DOHH2 (cell line): ENCODE measurements around the gene ULBP1.
"Not testable (repeated sequence)": the region's sequence is repeated elsewhere in the genome, so short reads cannot be mapped to it uniquely, and the experiment has no call there.

ENCODE experiments used
- H3F3A ChIP-seq: fragments of 200-600 bp; sonication (generic), shearing (Covaris generic); 2 replicates; pipeline ENCODE4 v1.6.0; 2016; ENCODE audit warnings: antibody characterized with exemption, mild to moderate bottlenecking; ENCODE audit not compliant: control insufficient read depth, insufficient read depth
- H3K27ac ChIP-seq: fragments of 200-600 bp; sonication (generic); 2 replicates; pipeline ENCODE4 v1.5.1; 2014; ENCODE audit warnings: low read depth, mild to moderate bottlenecking, low read length, moderate library complexity
- H3K27me3 ChIP-seq: fragments of 200-600 bp; sonication (generic); 2 replicates; pipeline ENCODE4 v1.6.1; 2014; ENCODE audit warnings: mild to moderate bottlenecking, low read length, mixed read lengths; ENCODE audit not compliant: control insufficient read depth
- H3K36me3 ChIP-seq: fragments of 200-600 bp; sonication (generic); 2 replicates; pipeline ENCODE4 v1.6.1; 2014; ENCODE audit warnings: mild to moderate bottlenecking, low read length, moderate library complexity, mixed read lengths; ENCODE audit not compliant: control insufficient read depth
- H3K4me1 ChIP-seq: fragments of 200-600 bp; sonication (generic); 2 replicates; pipeline ENCODE4 v1.6.1; 2014; ENCODE audit warnings: mild to moderate bottlenecking, low read length, mixed read lengths; ENCODE audit not compliant: control insufficient read depth
- H3K4me2 ChIP-seq: fragments of 200-600 bp; sonication (generic); 2 replicates; pipeline ENCODE4 v1.6.0; 2014; ENCODE audit warnings: mild to moderate bottlenecking, low read length, moderate library complexity
- H3K4me3 ChIP-seq: fragments of 200-600 bp; sonication (generic); 2 replicates; pipeline ENCODE4 v1.5.1; 2014; ENCODE audit warnings: mild to moderate bottlenecking, low read length, mixed read lengths
- H3K79me2 ChIP-seq: fragments of 200-600 bp; sonication (generic); 2 replicates; pipeline ENCODE4 v1.6.1; 2014; ENCODE audit warnings: mild to moderate bottlenecking, low read length, mixed read lengths; ENCODE audit not compliant: control insufficient read depth
- H3K9me2 ChIP-seq: fragments of 200-600 bp; sonication (generic); replicated peaks from 2 replicates; pipeline ENCODE4 v1.6.1; 2014; ENCODE audit warnings: mild to moderate bottlenecking, low read length, mixed read lengths; ENCODE audit not compliant: control insufficient read depth
- H3K9me3 ChIP-seq: fragments of 200-600 bp; sonication (generic); 2 replicates; pipeline ENCODE4 v1.6.1; 2014; ENCODE audit warnings: antibody characterized with exemption, low read length, mixed read lengths; ENCODE audit not compliant: control insufficient read depth, insufficient read depth
- H4K20me1 ChIP-seq: fragments of 200-600 bp; sonication (generic); 2 replicates; pipeline ENCODE4 v1.6.0; 2014; ENCODE audit warnings: low read depth, mild to moderate bottlenecking, antibody characterized with exemption, low read length, moderate library complexity; ENCODE audit not compliant: control insufficient read depth, insufficient read depth
- EZH2phosphoT487 ChIP-seq: fragments of 200-600 bp; sonication (generic); IDR thresholded peaks from 2 replicates; pipeline ENCODE4 v1.6.1; 2017; ENCODE audit warnings: borderline replicate concordance, mild to moderate bottlenecking, antibody characterized with exemption, low read length, moderate library complexity, mixed read lengths
- TF ChIP-seq, protein P1 (sequence below): fragments of 200-600 bp; sonication (generic); IDR thresholded peaks from one replicate; pipeline ENCODE4 v1.5.1; 2014; ENCODE audit warnings: antibody characterized with exemption, mild to moderate bottlenecking, low read depth, low read length; ENCODE audit not compliant: poor library complexity, severe bottlenecking

ULBP1 gene

DNA sequence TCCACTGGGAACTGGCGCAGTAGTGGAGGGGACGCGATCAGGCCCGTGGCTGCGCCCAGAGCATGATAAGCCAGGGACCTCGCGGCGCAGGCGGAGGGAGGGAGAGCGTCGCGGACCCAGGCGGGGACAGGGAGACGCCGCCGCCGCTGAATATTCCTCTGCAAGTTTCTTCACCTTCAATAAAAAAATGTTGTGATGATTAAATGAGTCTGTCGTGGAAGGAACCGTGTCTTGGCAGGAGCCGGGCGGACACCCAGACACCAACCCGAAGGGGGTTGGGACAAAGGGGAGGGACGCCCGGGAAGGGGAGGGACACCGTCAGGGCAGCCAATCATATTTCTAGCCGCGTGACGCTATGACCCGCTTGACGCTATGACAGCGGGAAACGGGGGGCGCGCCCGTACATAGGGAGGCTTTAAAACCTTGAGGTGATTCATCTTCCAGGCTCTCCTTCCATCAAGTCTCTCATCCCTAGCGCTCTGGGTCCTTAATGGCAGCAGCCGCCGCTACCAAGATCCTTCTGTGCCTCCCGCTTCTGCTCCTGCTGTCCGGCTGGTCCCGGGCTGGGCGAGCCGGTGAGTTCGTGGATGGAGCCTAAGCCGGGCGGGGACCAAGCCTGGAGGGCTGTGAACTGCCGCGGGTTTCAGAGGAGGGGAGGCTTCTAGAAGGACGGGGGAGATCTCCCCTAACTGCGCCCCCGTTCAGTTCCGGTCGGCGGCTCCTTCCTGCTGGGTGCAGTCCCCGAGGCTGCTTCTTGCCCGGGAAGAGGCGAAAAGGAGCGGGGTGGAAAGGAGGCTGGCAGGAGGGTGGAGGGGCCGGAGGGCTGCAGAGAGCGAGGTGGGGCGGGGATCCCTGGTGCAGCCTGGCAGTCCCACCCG, 21.9 kb upstream of the ULBP1 start, which contains the start of gene ULBP2:
Gene ULBP2, plus strand, starts transcription at position 432 of the 878 bp plus-strand sequence. Its CDS starts 59 bp downstream, at position 491.
- Histone ChIP-seq H3K9me3 (no peaks in the 10 kb centered on the region), H3K4me1 (peaks cover 17% of the 10 kb centered on the region), H3K4me2 (peak within 1 kb of the TSS; percentile 96), H3K9me2 (no peaks in the 10 kb centered on the region), H3K79me2 (no peaks in the 10 kb centered on the region), H3F3A (no peaks in the 10 kb centered on the region), H3K36me3 (no peaks in the 10 kb centered on the region), H4K20me1 (no peaks in the 10 kb centered on the region), H3K27me3 (peaks cover 43% of the 10 kb centered on the region), H3K4me3 (peak within 1 kb of the TSS; percentile 86), H3K27ac (no peak within 1 kb of the TSS)
- TF ChIP-seq EZH2phosphoT487 = no peak
- TF ChIP-seq, protein P1, sequence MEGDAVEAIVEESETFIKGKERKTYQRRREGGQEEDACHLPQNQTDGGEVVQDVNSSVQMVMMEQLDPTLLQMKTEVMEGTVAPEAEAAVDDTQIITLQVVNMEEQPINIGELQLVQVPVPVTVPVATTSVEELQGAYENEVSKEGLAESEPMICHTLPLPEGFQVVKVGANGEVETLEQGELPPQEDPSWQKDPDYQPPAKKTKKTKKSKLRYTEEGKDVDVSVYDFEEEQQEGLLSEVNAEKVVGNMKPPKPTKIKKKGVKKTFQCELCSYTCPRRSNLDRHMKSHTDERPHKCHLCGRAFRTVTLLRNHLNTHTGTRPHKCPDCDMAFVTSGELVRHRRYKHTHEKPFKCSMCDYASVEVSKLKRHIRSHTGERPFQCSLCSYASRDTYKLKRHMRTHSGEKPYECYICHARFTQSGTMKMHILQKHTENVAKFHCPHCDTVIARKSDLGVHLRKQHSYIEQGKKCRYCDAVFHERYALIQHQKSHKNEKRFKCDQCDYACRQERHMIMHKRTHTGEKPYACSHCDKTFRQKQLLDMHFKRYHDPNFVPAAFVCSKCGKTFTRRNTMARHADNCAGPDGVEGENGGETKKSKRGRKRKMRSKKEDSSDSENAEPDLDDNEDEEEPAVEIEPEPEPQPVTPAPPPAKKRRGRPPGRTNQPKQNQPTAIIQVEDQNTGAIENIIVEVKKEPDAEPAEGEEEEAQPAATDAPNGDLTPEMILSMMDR = no peak

DNA sequence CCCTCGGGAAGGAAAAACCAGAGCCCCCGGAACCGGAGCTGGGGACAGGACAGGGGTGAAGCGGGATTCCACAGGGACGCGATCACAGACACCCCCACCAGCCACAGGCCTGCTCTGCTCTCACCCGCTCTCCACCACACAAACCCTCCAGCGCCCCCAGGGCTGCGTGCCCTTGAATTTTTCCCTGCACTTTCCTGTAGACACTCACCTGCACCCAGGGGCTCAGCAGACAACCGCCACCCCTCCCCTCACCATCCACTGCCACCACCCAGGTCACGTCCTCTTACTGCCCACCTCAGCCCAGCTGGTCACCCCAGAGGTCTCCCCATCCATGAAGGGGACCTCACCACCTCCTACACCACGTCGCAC, 21.3 kb upstream of the ULBP1 start:
- Histone ChIP-seq H3K27me3 (peaks cover 37% of the 10 kb centered on the region), H3K27ac (no peak overlapping the region), H3K4me3 (peak overlapping the region; percentile 86), H3K79me2 (no peaks in the 10 kb centered on the region), H3F3A (no peaks in the 10 kb centered on the region), H3K4me2 (peak overlapping the region; percentile 96), H3K9me3 (no peaks in the 10 kb centered on the region), H4K20me1 (no peaks in the 10 kb centered on the region), H3K9me2 (no peaks in the 10 kb centered on the region), H3K36me3 (no peaks in the 10 kb centered on the region), H3K4me1 (peaks cover 17% of the 10 kb centered on the region)
- TF ChIP-seq, protein P1 = no peak
- no peak for TF ChIP-seq EZH2phosphoT487

DNA sequence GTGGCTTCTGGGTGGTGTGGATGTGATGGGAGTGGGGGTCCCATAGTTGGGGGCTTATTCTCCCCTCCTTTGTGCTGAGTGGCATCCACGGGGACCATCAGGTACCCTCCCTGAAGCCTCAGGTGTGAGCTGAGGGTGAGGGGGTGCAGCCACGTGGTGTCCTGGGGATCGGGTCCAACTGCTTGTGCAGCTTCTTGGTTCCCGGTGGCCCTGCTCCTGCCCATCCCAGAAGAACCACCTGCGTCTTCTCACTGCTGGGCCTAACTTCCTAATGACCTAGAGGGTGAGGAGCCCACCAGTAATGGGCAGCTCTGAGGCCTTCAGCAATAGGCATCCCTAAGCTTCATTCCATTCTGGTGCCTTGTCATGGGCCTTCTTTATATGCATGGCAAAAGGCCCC, 20.4 kb upstream of the ULBP1 start:
- H3K4me2 ChIP-seq, H3K9me2 ChIP-seq: not testable (repeated sequence)

DNA sequence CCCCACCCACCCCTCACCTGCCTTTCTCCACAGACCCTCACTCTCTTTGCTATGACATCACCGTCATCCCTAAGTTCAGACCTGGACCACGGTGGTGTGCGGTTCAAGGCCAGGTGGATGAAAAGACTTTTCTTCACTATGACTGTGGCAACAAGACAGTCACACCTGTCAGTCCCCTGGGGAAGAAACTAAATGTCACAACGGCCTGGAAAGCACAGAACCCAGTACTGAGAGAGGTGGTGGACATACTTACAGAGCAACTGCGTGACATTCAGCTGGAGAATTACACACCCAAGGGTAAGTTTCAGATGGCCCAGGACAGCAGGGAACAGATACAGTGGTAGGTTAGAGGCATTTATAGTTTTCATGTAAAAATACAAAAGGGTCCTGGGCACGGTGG, 18.5 kb upstream of the ULBP1 start:
- not testable (repeated sequence) for H3K36me3 ChIP-seq, H3K9me3 ChIP-seq, H3K4me3 ChIP-seq, H3K27ac ChIP-seq, H4K20me1 ChIP-seq, H3K9me2 ChIP-seq, H3F3A ChIP-seq, H3K4me1 ChIP-seq, H3K79me2 ChIP-seq, H3K4me2 ChIP-seq
- H3K27me3 ChIP-seq = peaks cover 20% of the 10 kb centered on the region

More for the DNA sequence above, 20.4 kb upstream of the ULBP1 start:
- H4K20me1 ChIP-seq, H3K9me3 ChIP-seq, H3K27ac ChIP-seq, H3K79me2 ChIP-seq, H3K4me3 ChIP-seq, H3F3A ChIP-seq, H3K36me3 ChIP-seq: not testable (repeated sequence)
- Histone ChIP-seq H3K4me1 (peaks cover 15% of the 10 kb centered on the region), H3K27me3 (peaks cover 31% of the 10 kb centered on the region)

DNA sequence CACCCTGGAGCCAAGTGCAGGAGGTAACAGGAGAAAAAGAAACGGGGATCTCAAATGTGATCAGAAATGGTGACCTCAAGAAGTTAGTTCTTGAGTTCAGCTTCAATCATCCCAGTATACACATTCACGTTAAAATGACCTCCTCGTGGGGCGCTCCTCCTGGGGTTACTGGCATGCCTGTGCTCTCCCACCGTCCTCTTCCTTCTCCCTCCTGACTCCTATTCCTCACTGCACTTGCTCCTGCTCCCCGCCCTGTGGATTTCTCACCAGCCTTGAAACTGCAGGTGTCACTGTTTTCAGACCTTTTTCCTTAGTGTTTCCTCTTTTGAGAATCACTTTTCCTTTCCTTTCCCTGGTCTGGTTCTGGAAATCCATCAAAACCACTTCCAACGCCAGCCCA, 17.1 kb upstream of the ULBP1 start:
- not testable (repeated sequence) for H3F3A ChIP-seq, H3K27ac ChIP-seq, H3K36me3 ChIP-seq, H3K79me2 ChIP-seq, H4K20me1 ChIP-seq, H3K4me1 ChIP-seq, H3K9me3 ChIP-seq, H3K9me2 ChIP-seq, H3K4me3 ChIP-seq, H3K4me2 ChIP-seq
- H3K27me3 ChIP-seq = peaks cover 28% of the 10 kb centered on the region

DNA sequence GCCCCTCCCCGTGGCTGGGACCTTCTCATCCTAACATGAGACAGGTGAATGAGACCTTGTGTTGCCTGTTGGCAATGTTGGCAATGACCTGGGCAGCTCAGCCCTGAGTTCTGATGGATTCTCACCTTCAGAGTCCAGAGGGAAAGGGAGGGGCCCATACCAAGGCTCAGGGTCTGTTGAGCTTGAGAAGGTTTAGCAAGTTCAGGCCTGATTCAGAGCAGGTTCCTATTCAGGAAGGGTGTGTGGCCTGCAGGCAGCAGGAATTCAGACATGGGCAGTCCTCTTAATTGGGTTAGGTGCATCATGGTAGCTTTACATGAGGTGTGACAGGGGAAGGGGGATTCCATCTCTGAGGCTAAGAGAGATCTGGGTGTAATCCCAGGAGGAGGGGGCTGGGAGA, 16.2 kb upstream of the ULBP1 start:
- not testable (repeated sequence) for H3K9me3 ChIP-seq, H3K4me2 ChIP-seq, H3K4me3 ChIP-seq, H3K9me2 ChIP-seq, H3K36me3 ChIP-seq, H3K79me2 ChIP-seq, H3K27ac ChIP-seq, H3K4me1 ChIP-seq, H4K20me1 ChIP-seq, H3F3A ChIP-seq
- peaks cover 28% of the 10 kb centered on the region for H3K27me3 ChIP-seq
